ENCODE data around the gene SAMD7.

DNA sequence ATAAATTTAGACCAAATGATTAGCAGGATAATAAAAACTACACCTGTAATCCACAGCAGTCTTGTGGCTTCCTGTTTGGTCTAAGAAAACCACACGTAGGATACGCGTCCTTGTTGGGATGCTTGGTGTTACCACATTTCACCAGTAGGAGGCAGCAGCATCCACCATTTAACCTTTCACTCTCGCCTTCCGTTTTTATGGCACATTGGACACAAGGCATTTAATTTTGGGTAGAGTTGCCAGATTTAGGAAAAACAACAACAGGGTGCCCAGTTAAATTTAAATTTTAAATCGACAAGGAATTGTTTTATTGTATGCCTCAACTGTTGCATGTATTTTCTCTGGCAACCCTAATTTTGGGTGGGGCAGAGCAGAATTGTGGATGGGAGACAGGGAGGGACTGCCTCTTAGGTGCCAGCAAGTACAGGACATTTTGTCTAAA is 47.9 kb upstream of the SAMD7 start:
- TF ChIP-seq, protein P1, sequence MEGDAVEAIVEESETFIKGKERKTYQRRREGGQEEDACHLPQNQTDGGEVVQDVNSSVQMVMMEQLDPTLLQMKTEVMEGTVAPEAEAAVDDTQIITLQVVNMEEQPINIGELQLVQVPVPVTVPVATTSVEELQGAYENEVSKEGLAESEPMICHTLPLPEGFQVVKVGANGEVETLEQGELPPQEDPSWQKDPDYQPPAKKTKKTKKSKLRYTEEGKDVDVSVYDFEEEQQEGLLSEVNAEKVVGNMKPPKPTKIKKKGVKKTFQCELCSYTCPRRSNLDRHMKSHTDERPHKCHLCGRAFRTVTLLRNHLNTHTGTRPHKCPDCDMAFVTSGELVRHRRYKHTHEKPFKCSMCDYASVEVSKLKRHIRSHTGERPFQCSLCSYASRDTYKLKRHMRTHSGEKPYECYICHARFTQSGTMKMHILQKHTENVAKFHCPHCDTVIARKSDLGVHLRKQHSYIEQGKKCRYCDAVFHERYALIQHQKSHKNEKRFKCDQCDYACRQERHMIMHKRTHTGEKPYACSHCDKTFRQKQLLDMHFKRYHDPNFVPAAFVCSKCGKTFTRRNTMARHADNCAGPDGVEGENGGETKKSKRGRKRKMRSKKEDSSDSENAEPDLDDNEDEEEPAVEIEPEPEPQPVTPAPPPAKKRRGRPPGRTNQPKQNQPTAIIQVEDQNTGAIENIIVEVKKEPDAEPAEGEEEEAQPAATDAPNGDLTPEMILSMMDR (IDR thresholded peaks at IDR 0.05; ENCODE audit: borderline replicate concordance, extremely low read depth, low read length, poor library complexity, severe bottlenecking) = peak; percentile 98
- TF ChIP-seq EZH2 (IDR thresholded peaks at IDR 0.05; ENCODE audit: borderline replicate concordance, low read depth, low read length, severe bottlenecking) = no peak

All from DND-41 (cell line).